D721Med (cell line): ENCODE data around the gene ABCA6.

Experiments
- DNase-seq: peaks from one replicate; pipeline ENCODE4 v3.0.0; 2011; ENCODE audit warnings: low spot score; ENCODE audit not compliant: insufficient read length
- FAIRE-seq: peaks from 2 replicates; lab custom pipeline; 2011; peaks lifted over from hg19 to GRCh38; lab: Jason Lieb, UNC
- CTCF ChIP-seq: IDR thresholded peaks from 2 replicates; pipeline ENCODE4 v1.5.1; 2012; ENCODE audit warnings: mild to moderate bottlenecking, control low read depth; ENCODE audit not compliant: insufficient read depth; ENCODE audit errors: missing control alignments

The ABCA6 gene

GRCh38 chr17:69056179-69056823 is 85.4 kb downstream of the ABCA6 start:
- no peak for TF ChIP-seq CTCF
- no peak for FAIRE-seq
- no peak for DNase-seq

GRCh38 chr17:69055334-69055733 is 86.4 kb downstream of the ABCA6 start:
- DNase-seq (no peak), FAIRE-seq (no peak)
- TF ChIP-seq CTCF: no peak

- DNase-seq (no peak), FAIRE-seq (no peak)
- no peak for TF ChIP-seq CTCF
Measured at GRCh38 chr17:69050999-69051775, 90.5 kb downstream of the ABCA6 start.

DNA sequence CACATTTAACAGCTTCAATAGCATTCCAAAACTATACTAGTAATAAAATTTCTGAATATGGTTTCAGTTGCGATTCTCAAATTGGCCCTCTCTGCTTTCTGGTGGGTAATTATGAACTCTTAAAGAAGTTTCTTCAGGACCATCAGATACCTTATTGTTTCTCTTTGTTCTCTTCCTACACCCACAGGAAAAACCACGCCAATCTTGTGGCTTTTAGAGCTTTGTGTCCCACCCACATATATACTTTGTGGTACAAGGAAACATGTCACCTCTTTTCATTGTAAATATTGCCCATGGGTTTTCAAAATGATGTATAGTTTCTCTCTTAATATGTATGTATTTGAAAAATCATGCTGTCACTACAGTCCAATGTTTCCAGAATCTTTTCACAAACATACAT is 93.1 kb downstream of the ABCA6 start:
- DNase-seq: no peak

GRCh38 chr17:69047368-69048263 is 94.1 kb downstream of the ABCA6 start:
- no peak for FAIRE-seq
- no peak for DNase-seq
- TF ChIP-seq CTCF: no peak

More for the DNA sequence above, 93.1 kb downstream of the ABCA6 start:
- FAIRE-seq: no peak
- TF ChIP-seq CTCF: no peak

- DNase-seq: no peak
- no peak for FAIRE-seq
- TF ChIP-seq CTCF: no peak
Measured at GRCh38 chr17:69046121-69046807, 95.4 kb downstream of the ABCA6 start.
